ENCODE data around the gene EML6. TPM values are rescaled to one million over a fixed set of nuclear protein-coding genes. Genes with fewer than 3 reads are reported as not detected.

Gene EML6
- total RNA-seq, 1 experiment from 2014 or later: 15.7 TPM

DNA sequence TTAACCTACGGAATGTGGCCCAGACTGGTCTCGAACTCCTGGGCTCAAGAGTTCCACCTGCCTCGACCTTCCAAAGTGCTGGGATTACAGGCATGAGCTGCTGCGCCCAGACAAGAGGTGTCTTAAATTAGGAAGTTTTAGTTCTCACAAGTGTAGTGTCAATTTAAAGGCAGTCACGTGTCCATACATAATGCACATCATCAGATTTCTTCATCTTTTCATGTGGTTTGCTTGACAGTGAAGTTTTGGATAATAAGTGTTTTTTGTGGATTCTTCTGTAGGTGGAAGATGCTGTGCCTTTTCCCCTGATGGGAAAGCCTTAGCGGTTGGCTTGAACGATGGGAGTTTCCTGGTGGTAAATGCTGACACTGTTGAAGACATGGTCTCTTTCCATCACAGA lies 179.3 kb downstream of the EML6 start:
- CTCF ChIA-PET: interaction anchor here (0.6 kb wide), 1 partner anchor 796 kb away, joined by 3 read pairs; no protein-coding TSS in a partner anchor
- no peaks in the 10 kb centered on the region for H3K9me3 ChIP-seq (ENCODE audit: low read length)
- no peak for TF ChIP-seq EZH2phosphoT487 (IDR thresholded peaks at IDR 0.05; ENCODE audit: borderline replicate concordance, low read length)
- TF ChIP-seq, protein P1, sequence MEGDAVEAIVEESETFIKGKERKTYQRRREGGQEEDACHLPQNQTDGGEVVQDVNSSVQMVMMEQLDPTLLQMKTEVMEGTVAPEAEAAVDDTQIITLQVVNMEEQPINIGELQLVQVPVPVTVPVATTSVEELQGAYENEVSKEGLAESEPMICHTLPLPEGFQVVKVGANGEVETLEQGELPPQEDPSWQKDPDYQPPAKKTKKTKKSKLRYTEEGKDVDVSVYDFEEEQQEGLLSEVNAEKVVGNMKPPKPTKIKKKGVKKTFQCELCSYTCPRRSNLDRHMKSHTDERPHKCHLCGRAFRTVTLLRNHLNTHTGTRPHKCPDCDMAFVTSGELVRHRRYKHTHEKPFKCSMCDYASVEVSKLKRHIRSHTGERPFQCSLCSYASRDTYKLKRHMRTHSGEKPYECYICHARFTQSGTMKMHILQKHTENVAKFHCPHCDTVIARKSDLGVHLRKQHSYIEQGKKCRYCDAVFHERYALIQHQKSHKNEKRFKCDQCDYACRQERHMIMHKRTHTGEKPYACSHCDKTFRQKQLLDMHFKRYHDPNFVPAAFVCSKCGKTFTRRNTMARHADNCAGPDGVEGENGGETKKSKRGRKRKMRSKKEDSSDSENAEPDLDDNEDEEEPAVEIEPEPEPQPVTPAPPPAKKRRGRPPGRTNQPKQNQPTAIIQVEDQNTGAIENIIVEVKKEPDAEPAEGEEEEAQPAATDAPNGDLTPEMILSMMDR (conservative IDR thresholded peaks at IDR 0.05; ENCODE audit: low read depth, low read length): no peak
- TF ChIP-seq EZH2 (IDR thresholded peaks at IDR 0.05; ENCODE audit: low read length, unreplicated experiment): no peak
- H3F3A ChIP-seq (ENCODE audit: low read length, unreplicated experiment): peaks cover 9% of the 10 kb centered on the region
- ATAC-seq: no peak
- peak overlapping the region; percentile 67 for H3K9ac ChIP-seq (ENCODE audit: low read length)
- no TSS peak for BruUV-seq (replicated peaks)
- peaks cover 42% of the 10 kb centered on the region for H3K4me1 ChIP-seq (ENCODE audit: insufficient read depth, low read length)
- H3K36me3 ChIP-seq (ENCODE audit: low read depth, low read length): no peaks in the 10 kb centered on the region
- H2AFZ ChIP-seq (ENCODE audit: low read length): no peak overlapping the region
- no peaks in the 10 kb centered on the region for H4K20me1 ChIP-seq (ENCODE audit: low read length)
- DNase-seq: no peak
- POLR2A ChIA-PET (ENCODE audit: unreplicated experiment): interaction anchor here (0.6 kb wide), 1 partner anchor 64 kb away, joined by 3 read pairs; no protein-coding TSS in a partner anchor
- no peaks in the 10 kb centered on the region for H3K9me2 ChIP-seq (replicated peaks; ENCODE audit: low read length)
- H3K27me3 ChIP-seq (ENCODE audit: low read length): no peaks in the 10 kb centered on the region
- H3K79me2 ChIP-seq (ENCODE audit: low read length): no peaks in the 10 kb centered on the region
- peak overlapping the region; percentile 83 for H3K4me2 ChIP-seq (ENCODE audit: low read length)
- H3K27ac ChIP-seq (ENCODE audit: low read length): peak overlapping the region; percentile 95
- intact Hi-C loops (cut with micrococcal nuclease): loop anchor here (5.0 to 10.0 kb wide), 2 partner anchors 522 to 610 kb away; no protein-coding TSS in a partner anchor
- H3K4me3 ChIP-seq (ENCODE audit: low read length): no peak overlapping the region

DNA sequence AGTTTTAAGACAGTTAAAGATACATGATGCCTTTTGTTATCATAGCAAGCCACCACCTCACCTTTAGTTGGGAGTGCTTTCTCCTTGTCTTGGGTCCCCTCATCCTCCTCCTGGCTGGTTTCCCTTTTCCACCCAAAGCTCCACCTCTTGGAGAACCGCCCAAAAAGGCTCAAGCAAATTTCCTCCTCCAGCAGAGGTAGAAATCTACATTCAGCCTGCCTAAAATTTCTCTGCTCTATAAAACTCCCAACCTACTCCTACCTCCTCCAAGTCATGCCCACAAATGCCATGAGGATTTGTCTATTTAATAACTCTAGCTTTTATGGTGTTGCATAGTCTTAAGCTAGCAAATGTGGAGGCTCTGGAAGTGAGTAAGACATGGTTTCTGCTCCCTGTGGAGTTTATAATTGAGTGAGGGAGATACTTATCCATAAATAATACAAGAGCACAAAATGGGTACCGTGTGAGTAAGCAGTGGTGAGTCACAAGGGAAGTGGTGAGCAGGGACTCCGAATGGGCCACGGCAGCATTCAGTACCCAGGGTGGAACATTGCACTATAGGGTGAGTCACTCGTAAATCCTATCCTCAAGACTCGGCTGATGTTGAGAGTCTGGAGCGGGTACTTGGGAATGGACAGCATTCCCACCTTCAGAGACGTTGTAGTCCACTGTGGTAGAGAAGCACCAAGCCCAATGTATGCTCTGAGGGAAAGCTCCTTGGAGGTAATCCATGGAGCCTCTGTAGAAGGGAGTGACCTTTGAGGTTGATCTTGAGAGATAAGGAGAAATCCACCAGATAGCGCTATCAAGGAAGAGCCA lies 180.5 kb downstream of the EML6 start:
- TF ChIP-seq EZH2 (IDR thresholded peaks at IDR 0.05; ENCODE audit: low read length, unreplicated experiment): no peak
- TF ChIP-seq, protein P1 (conservative IDR thresholded peaks at IDR 0.05; ENCODE audit: low read depth, low read length): no peak
- no peak for TF ChIP-seq EZH2phosphoT487 (IDR thresholded peaks at IDR 0.05; ENCODE audit: borderline replicate concordance, low read length)
- Histone ChIP-seq H4K20me1 (ENCODE audit: low read length) (no peaks in the 10 kb centered on the region), H3K4me2 (ENCODE audit: low read length) (peak overlapping the region; percentile 83), H3K9ac (ENCODE audit: low read length) (peak overlapping the region; percentile 67), H3K27ac (ENCODE audit: low read length) (peak overlapping the region; percentile 95), H3K36me3 (ENCODE audit: low read depth, low read length) (no peaks in the 10 kb centered on the region), H3K79me2 (ENCODE audit: low read length) (no peaks in the 10 kb centered on the region), H3K4me1 (ENCODE audit: insufficient read depth, low read length) (peaks cover 37% of the 10 kb centered on the region), H3F3A (ENCODE audit: low read length, unreplicated experiment) (peaks cover 9% of the 10 kb centered on the region), H2AFZ (ENCODE audit: low read length) (peak overlapping the region; percentile 54), H3K9me2 (replicated peaks; ENCODE audit: low read length) (no peaks in the 10 kb centered on the region), H3K9me3 (ENCODE audit: low read length) (no peaks in the 10 kb centered on the region), H3K4me3 (ENCODE audit: low read length) (peak overlapping the region; percentile 48), H3K27me3 (ENCODE audit: low read length) (no peaks in the 10 kb centered on the region)
- POLR2A ChIA-PET (ENCODE audit: unreplicated experiment): interaction anchor here (0.6 kb wide), 1 partner anchor 62 kb away, joined by 3 read pairs; no protein-coding TSS in a partner anchor
- ATAC-seq: peak; percentile 81
- CTCF ChIA-PET: interaction anchor here (0.6 to 1.1 kb wide), 3 partner anchors 90 to 145 kb away, joined by 3 read pairs; no protein-coding TSS in a partner anchor
- intact Hi-C loops (cut with micrococcal nuclease): loop anchor here (1.0 to 10.0 kb wide), 3 partner anchors 49 to 608 kb away; no protein-coding TSS in a partner anchor
- DNase-seq: peak; percentile 98
- no TSS peak for BruUV-seq (replicated peaks)
